ENCODE data around the gene IGSF21.

Gene IGSF21

GRCh38 chr1:18278946-18279345 lies 171.3 kb downstream of the IGSF21 start:
- DNase-seq, result no peak

DNA sequence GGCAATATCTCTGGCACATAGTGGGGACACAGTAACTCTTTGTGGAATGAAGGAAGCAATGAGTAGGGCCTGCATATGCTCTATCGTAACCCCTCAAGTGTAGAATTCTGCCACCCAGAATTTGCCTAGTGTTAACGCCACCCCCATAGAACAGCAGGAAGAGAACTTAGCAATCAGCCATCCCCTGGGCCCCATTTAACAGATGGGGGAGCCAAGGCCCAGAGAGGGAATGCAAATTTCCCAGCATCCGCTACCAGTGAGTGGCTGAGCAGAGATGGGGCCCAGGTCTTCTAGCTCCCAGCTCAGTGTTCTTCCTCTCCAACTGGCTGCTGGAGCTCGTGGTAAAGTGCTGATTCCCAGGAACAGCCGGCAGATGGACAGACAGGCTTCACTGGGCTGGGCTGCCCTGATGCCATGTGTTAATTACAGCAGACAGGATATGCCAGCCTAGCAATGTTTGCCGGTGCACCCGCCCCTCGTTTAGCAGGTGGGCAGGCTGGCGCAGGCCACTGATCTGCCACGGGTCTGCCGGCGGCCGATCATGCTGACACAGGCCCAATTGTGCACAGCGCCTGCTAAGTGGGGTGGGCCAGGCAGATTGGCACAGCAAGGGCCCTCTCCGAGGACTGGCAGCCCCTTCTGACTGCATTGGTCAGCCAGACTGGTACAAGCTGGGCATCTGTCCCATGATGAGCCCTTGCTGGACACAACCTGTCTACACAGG lies 171.9 kb downstream of the IGSF21 start:
- DNase-seq, result no peak

DNA sequence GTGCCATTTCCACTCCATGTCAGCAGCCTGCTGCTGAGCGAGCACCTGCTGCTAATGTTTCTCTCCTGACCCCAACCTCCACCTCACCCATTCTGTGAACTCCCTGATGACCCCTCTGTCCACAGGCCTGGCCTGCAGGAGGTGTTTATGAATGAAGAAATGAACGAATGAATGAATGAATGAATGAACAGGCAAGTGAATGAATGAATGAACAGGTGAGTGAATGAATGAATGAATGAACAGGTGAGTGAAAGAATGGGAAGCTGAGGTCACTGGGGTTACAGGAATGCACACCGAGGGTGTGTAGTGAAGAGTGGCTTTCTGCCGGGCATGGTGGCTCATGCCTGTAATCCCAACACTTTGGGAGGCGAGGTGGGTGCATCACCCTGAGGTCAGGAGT lies 173.4 kb downstream of the IGSF21 start:
- DNase-seq, result no peak

- no peak for DNase-seq
These were observed 175.4 kb downstream of the IGSF21 start for GRCh38 chr1:18282851-18283600.

GRCh38 chr1:18283601-18284385 lies 176.2 kb downstream of the IGSF21 start:
- DNase-seq, result no peak

DNA sequence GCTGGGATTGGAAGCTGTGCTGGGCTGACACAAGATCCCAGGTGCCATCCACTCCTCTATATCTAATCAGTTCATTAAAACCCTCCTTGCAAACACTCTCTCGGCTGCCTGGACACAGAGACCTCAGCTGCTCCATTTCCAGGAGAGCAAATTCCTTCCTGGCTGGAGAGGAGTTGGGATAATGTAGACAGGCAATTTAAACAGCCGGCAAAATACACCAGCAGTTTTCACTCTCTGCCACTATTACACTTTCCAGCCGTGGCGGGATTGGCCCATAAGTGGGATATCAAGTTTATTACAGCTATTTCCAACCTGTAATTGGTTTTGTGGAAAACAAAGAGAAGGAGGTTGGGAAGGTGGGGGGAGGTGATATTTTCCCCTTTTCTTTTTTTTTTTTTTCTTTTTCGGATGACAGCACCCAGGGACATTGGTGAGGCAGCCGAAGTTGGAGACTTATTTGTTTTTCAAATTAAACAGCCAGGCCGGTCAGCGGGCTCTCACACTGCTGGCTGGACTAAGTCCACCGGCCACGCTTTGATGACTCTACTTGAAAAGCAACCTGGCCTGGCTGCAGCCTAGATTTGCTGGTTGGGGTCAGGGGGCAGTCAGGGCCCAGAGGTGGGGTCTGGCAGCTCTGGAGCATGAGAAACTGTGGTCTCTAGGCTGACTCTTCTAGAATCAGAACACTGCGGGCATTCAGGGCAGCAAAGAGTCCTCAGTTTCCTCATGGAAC lies 177.4 kb downstream of the IGSF21 start:
- no peak for DNase-seq

DNA sequence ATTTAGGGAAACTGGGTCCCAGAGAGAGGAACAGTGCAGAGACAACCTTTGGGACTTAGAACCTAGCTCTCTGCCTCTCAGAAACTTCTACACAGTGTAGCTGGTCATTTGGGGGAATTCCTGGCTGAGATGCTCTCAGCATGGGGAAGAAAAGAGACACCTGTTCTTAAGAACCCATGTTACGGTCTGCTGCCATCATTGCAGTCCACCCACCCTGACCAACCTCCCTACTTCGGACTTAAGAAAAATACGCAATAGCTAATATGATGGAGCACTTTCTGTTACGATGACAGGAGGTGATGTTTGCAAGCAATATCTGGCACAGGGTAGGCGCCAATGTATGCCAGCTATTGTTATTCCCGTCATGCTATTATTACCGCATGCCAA lies 177.9 kb downstream of the IGSF21 start:
- DNase-seq, result no peak

- no peak for DNase-seq
These were observed 181.1 kb downstream of the IGSF21 start for GRCh38 chr1:18288722-18289121.

GRCh38 chr1:18289597-18289996 lies 182.0 kb downstream of the IGSF21 start:
- DNase-seq, result no peak

DNA sequence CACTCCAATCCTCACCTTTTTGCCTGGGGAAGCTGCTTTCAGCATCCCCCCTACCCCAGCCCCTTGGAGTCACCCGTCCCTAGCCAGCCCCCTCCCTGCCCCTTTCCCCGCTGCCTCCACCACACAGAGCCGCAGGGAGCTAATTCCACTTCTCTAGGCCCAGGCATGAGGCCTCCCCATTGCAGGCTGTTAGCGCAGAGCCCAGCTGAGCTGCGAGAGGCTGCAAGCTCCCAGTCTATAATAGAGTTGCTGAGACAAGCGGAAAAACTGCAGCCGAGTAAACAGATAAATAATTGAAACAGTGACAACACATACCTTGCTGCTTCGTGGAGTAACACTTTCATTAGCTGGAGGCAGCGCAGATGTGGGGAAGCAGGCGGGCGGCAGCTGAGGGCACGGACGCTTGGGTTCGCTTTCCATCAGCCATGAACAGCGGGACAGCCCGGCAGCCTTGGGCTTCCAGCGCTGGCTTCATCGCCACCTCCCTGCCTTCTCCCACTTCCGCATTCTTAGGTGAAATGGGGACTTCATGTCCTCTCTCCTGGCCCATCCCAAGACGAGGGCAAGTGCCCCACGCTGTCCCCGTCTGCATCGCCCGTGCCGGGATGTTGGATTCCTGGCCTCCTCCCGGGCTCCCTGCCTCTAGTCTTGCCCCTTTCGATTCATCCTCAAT lies 183.3 kb downstream of the IGSF21 start:
- DNase-seq, result no peak

- DNase-seq, result no peak
These were observed 184.9 kb downstream of the IGSF21 start for GRCh38 chr1:18292531-18292930.

DNA sequence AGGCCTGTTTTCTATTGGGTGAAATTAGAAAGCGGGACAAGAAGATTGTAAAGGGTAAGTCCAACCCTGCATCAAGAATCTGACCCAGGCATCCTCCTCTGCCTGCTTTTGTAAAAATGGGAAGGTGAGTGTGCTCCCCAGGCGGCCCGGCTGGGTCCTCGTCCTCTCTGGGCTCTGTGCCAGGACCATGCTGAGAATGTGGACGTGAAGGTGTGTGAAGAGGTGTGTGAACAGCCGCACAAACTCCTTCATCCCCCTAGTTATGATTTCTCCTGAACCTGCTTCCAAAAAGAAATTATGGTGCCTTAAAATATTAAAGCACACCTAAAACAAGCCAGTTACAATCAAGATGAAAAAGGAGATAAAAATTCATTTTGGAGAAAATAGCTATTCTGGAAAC lies 185.7 kb downstream of the IGSF21 start:
- no peak for DNase-seq

GRCh38 chr1:18294437-18295176 lies 187.0 kb downstream of the IGSF21 start:
- no peak for DNase-seq

DNA sequence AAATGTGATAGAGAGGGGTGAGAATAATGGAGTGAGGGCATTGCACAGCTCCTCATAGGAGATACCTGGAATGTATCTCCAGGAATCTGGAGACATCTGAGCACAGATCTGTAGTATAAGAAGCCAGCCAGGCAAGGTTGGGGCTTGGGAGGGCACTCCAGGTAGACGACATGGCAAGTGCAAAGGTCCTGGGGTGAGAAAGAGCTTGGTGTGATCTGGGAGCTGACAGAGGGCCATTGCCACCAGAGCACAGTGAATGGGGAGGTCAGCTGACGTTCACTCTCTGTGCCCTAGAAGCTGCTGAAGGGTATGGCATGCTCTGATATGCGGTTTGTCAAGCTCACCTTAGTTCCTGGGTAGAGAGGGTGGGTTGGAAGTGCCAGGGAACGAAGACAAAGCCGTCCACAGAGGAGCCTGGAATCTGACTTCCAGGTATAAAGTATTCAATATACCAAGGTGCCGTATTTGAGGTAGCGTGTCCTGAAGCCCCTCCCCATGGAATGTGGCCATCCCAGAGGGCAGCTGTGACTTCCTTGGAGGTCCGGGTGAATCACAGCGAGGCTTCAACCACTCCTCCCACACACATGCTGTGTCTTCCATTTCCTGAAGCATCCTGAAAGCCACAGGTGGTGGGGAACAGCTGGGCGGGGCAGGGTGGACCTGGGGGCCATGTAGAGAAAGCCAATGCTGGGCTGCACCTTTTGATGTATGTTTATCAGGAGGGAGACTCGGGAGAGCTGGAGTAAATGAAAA lies 190.5 kb downstream of the IGSF21 start:
- no peak for DNase-seq

- no peak for DNase-seq
These were observed 192.1 kb downstream of the IGSF21 start for GRCh38 chr1:18299441-18300338.

DNA sequence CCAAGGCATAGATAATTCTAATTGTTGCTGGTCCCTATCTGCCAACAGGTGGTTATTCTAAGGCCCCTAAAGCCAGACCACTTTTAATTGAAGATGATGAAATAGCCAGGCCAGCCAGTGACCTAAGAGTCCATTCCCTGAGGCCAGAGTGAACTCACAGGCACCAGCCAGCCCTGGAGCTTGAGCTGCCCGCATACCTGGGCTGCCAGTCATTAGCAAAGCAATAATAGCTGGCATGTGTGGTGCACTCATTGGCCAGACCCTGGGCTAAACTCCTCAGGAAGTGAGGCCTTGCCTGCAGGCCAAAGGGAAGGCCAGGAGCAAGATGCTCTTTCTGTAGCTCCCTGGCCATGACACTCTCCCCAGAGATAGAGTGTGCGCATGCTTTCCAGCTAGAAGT lies 192.8 kb downstream of the IGSF21 start:
- no peak for DNase-seq

- peak; percentile 6 for DNase-seq
These were observed 195.3 kb downstream of the IGSF21 start for GRCh38 chr1:18302788-18303413.

DNA sequence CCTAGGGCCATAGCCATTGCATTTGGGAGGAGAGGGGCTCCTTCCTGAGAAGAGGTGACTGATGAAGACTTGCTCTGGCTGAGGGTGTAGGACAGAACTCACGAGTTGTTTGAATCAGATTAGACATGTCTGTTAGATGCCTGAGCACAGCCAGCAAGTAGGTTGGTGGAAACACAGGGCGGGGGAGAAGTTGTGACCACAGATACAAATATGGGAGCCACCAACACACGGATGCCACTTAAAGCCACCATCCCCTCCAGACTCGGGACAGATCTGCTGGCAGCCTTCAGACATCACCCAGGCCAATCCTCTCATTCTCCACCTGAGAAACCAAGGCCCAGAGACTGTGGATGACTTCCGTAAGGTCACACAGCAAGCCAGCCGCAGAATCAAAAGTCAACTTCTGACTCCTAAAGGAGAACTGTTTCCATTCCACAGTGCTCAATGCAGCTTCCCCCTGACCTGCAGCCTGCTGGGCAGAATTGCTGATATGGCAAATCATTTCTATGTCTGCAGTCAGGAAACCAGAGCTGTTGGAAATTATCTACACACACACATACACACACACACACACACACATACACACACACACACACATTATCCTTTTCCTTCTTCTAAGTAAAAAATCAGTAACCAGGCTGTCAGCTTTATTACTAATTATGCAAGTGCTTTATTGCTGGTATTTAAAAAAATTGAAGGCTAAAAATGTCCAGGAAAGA lies 196.7 kb downstream of the IGSF21 start:
- DNase-seq, result no peak

All from stimulated activated CD4-positive, alpha-beta T cell treated with anti-CD3 and anti-CD28 coated beads, Interleukin-1b, Interleukin-23, amount 100 ng/mL, for 48 hours (primary cell).